SK-MEL-5 (cell line): ENCODE data around the gene CEP63. TPM values are rescaled to one million over a fixed set of nuclear protein-coding genes. Genes with fewer than 3 reads are reported as not detected.

Source experiments
- total RNA-seq: library from RNA; depleted of rRNA; stranded (reverse); fragments of >200 nt; shearing (Covaris generic); gene quantifications from 2 replicates; pipeline ENCODE4 v1.2.3, GENCODE V29; 2014; rRNA removed

Gene CEP63
- total RNA-seq, 1 experiment from 2014 or later: 32.2 TPM

Other genes starting within 250 kb of the CEP63 start
- gene RYK, start 235.2 kb upstream of the CEP63 start, total RNA-seq: 72.1 and 79.0 TPM in 2 replicates
- gene AMOTL2, start 111.6 kb upstream of the CEP63 start, total RNA-seq: 12.1 and 12.5 TPM in 2 replicates
- gene ANAPC13, start 72 bp upstream of the CEP63 start, total RNA-seq: 46.4 and 49.2 TPM in 2 replicates
- not detected in 2 replicates for gene KY, start 165.0 kb downstream of the CEP63 start, total RNA-seq